B cell (primary cell): ENCODE measurements around the gene FBXL16. TPM values are rescaled to one million over a fixed set of nuclear protein-coding genes. Genes with fewer than 3 reads are reported as not detected.

Source experiments
- ATAC-seq: fragments of 200-7000 bp; cut with Tn5 transposase; one replicate; pipeline ENCODE4 v1.10.0; 2021; ENCODE audit warnings: low read depth, mild to moderate bottlenecking, moderate number of reproducible peaks, moderate library complexity
- CTCF ChIA-PET: fragments of 350-600 bp; sonication (Branson Sonifier 250); formaldehyde crosslinking; loops from one replicate; lab custom pipeline; 2021; ENCODE audit warnings: antibody characterized with exemption, inconsistent platforms; lab: Charles Lee
- POLR2A ChIA-PET: fragments of 350-600 bp; sonication (Branson Sonifier 250); formaldehyde crosslinking; loops from one replicate; lab custom pipeline; 2021; ENCODE audit warnings: antibody characterized with exemption; lab: Charles Lee
- DNase-seq: peaks from one replicate; pipeline ENCODE4 v3.0.0; 2013
- H2AFZ ChIP-seq: 2 replicates; pipeline ENCODE4 v1.6.1; 2012; ENCODE audit warnings: mild to moderate bottlenecking, low read depth, low read length; ENCODE audit not compliant: insufficient read depth, poor library complexity, severe bottlenecking
- H3K27ac ChIP-seq, 2 donors: 1 replicate in 1 of 2; 2 replicates in 1 of 2; pipeline ENCODE4 v1.5.1; 2012 to 2013; ENCODE audit warnings: low read length in 2 of 2, mild to moderate bottlenecking in 2 of 2, moderate library complexity in 1 of 2
- H3K27me3 ChIP-seq, 4 experiments: fragments of 200-600 bp in 1 of 4; sonication (generic) in 1 of 4; replicated peaks in 1 of 4; 1 replicate in 2 of 4; 2 replicates in 2 of 4; pipeline versions ENCODE4 v1.6.1 to v1.7.0; 2013 to 2016; ENCODE audit warnings: low read length in 3 of 4, mild to moderate bottlenecking in 2 of 4, mixed read lengths in 1 of 4, moderate library complexity in 1 of 4; ENCODE audit not compliant: insufficient read depth in 4 of 4, control insufficient read depth in 3 of 4; ENCODE audit errors: control extremely low read depth in 1 of 4
- H3K36me3 ChIP-seq, 2 experiments: replicated peaks in 1 of 2; 1 replicate in 1 of 2; 2 replicates in 1 of 2; pipeline versions ENCODE4 v1.6.1 to v1.7.1; 2013; ENCODE audit warnings: low read length in 1 of 2; ENCODE audit not compliant: insufficient read depth in 2 of 2, control insufficient read depth in 1 of 2; ENCODE audit errors: control extremely low read depth in 1 of 2, extremely low read depth in 1 of 2
- H3K4me1 ChIP-seq, 2 donors: fragments of 200-600 bp in 1 of 2; sonication (generic) in 1 of 2; 1 replicate in 1 of 2; 2 replicates in 1 of 2; pipeline versions ENCODE4 v1.5.1 to v1.6.1; 2013 to 2017; ENCODE audit warnings: low read length in 2 of 2; ENCODE audit not compliant: control insufficient read depth in 2 of 2, insufficient read depth in 2 of 2
- H3K4me2 ChIP-seq: replicated peaks from 2 replicates; pipeline ENCODE3; 2012; ENCODE audit warnings: mild to moderate bottlenecking, low read depth, low read length; ENCODE audit not compliant: poor library complexity, severe bottlenecking
- H3K4me3 ChIP-seq, 5 experiments: fragments of 200-600 bp in 1 of 5; sonication (generic) in 1 of 5; 1 replicate in 3 of 5; 2 replicates in 2 of 5; pipeline versions ENCODE4 v1.5.1 to v1.7.0; 2011 to 2016; ENCODE audit warnings: low read length in 4 of 5, mild to moderate bottlenecking in 4 of 5, low read depth in 2 of 5, control low read depth in 1 of 5, moderate library complexity in 1 of 5; ENCODE audit not compliant: insufficient read depth in 1 of 5; ENCODE audit errors: control extremely low read depth in 1 of 5, extremely low read depth in 1 of 5
- H3K79me2 ChIP-seq: fragments of 200-600 bp; sonication (generic); one replicate; pipeline ENCODE4 v1.6.0; 2016; ENCODE audit warnings: low read length; ENCODE audit not compliant: control insufficient read depth, insufficient read depth
- H3K9ac ChIP-seq: fragments of 200-600 bp; sonication (generic); 2 replicates; pipeline ENCODE4 v1.6.1; 2017; ENCODE audit warnings: mild to moderate bottlenecking, low read length, moderate library complexity
- H3K9me3 ChIP-seq, 3 donors: one replicate each; pipeline versions ENCODE4 v1.6.1 to v1.7.1; 2013; ENCODE audit warnings: low read length in 2 of 3; ENCODE audit not compliant: control insufficient read depth in 2 of 3, insufficient read depth in 1 of 3; ENCODE audit errors: control extremely low read depth in 1 of 3
- H4K20me1 ChIP-seq: 2 replicates; pipeline ENCODE4 v1.6.0; 2012; ENCODE audit warnings: mild to moderate bottlenecking, low read length; ENCODE audit not compliant: insufficient read depth, control insufficient read depth, poor library complexity, severe bottlenecking
- H3K27ac Mint-ChIP-seq: one replicate; pipeline ENCODE4 v1.8.0; 2021; ENCODE audit warnings: mixed read lengths
- H3K27me3 Mint-ChIP-seq: one replicate; pipeline ENCODE4 v1.8.0; 2021; ENCODE audit warnings: mixed read lengths
- H3K4me1 Mint-ChIP-seq: one replicate; pipeline ENCODE4 v1.8.0; 2021; ENCODE audit warnings: mixed read lengths
- H3K4me3 Mint-ChIP-seq: one replicate; pipeline ENCODE4 v1.8.0; 2021; ENCODE audit warnings: mixed read lengths
- H3K9me3 Mint-ChIP-seq: one replicate; pipeline ENCODE4 v1.8.0; 2022; ENCODE audit warnings: mixed read lengths; ENCODE audit not compliant: insufficient read depth
- EZH2 ChIP-seq: IDR thresholded peaks from 2 replicates; pipeline ENCODE4 v1.6.1; 2012; ENCODE audit warnings: borderline replicate concordance, low read depth, mild to moderate bottlenecking, moderate library complexity, low read length; ENCODE audit not compliant: insufficient read depth, poor library complexity, severe bottlenecking
- WGBS: methylation state at CpG from one replicate; pipeline ENCODE4 v1.1.5; 2013; ENCODE audit warnings: missing lambda C conversion rate; ENCODE audit not compliant: insufficient coverage; 5-methylcytosine and 5-hydroxymethylcytosine counted together
- intact Hi-C: fragments of 100-400 bp; cut with micrococcal nuclease; formaldehyde crosslinking; loops from one replicate; pipeline ENCODE4 v1.10.0; 2022
- polyA plus RNA-seq: library from polyadenylated mRNA; depleted of rRNA; stranded (reverse); fragments of >200 nt; gene quantifications from 2 replicates; pipeline ENCODE4 v1.2.3, GENCODE V29; 2012
- total RNA-seq, 2 donors: library from RNA; stranded (reverse); fragments of 120-200 nt in 1 of 2; gene quantifications; 1 replicate in 1 of 2; 2 replicates in 1 of 2; pipeline versions ENCODE4 v1.2.3 to v1.2.4, GENCODE V29; 2013 to 2022
- TF ChIP-seq, protein P1 (sequence below): fragments of 200-600 bp; IDR thresholded peaks from one replicate; pipeline ENCODE4 v1.8.0; 2022; ENCODE audit warnings: antibody characterized with exemption, mild to moderate bottlenecking

Gene FBXL16
- total and polyA plus RNA-seq, 2 donors (not counting 1 experiment from before 2014, with no cell fraction given): 2.2 to 5.8 TPM

GRCh38 chr16:725041-725376 lies 19.4 kb upstream of the FBXL16 start:
- Mint-ChIP-seq H3K9me3 (no peaks in the 10 kb centered on the region), H3K4me1 (peaks cover 22% of the 10 kb centered on the region), H3K27me3 (no peaks in the 10 kb centered on the region), H3K27ac (no peak overlapping the region), H3K4me3 (no peak overlapping the region)
- no peak for ATAC-seq
- Histone ChIP-seq H3K27ac (no peak overlapping the region), H3K36me3 (no peaks in the 10 kb centered on the region), H3K4me1 (peaks cover 21 to 44% of the 10 kb centered on the region in 2 donors), H3K9ac (no peak overlapping the region), H2AFZ (no peak overlapping the region), H3K27me3 (no peaks in the 10 kb centered on the region), H3K79me2 (no peaks in the 10 kb centered on the region), H3K4me3 (no peak overlapping the region), H3K9me3 (peaks cover 0 to 3% (median 0%) of the 10 kb centered on the region in 3 donors), H4K20me1 (peaks cover 23% of the 10 kb centered on the region), H3K4me2 (no peak overlapping the region)
- DNase-seq: no peak
- TF ChIP-seq EZH2: no peak
- TF ChIP-seq, protein P1, sequence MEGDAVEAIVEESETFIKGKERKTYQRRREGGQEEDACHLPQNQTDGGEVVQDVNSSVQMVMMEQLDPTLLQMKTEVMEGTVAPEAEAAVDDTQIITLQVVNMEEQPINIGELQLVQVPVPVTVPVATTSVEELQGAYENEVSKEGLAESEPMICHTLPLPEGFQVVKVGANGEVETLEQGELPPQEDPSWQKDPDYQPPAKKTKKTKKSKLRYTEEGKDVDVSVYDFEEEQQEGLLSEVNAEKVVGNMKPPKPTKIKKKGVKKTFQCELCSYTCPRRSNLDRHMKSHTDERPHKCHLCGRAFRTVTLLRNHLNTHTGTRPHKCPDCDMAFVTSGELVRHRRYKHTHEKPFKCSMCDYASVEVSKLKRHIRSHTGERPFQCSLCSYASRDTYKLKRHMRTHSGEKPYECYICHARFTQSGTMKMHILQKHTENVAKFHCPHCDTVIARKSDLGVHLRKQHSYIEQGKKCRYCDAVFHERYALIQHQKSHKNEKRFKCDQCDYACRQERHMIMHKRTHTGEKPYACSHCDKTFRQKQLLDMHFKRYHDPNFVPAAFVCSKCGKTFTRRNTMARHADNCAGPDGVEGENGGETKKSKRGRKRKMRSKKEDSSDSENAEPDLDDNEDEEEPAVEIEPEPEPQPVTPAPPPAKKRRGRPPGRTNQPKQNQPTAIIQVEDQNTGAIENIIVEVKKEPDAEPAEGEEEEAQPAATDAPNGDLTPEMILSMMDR: no peak
- CTCF ChIA-PET: interaction anchor here (0.9 to 1.5 kb wide), 4 partner anchors 9 to 16 kb away, joined by 3 to 8 read pairs (median 4); partner anchors contain the start of genes CIAO3 and METRN
- 64% methylated on average over 7 of the region's 7 CpGs for WGBS
- POLR2A ChIA-PET: interaction anchor here (0.6 to 2.2 kb wide), 3 partner anchors 10 to 13 kb away, joined by 3 to 11 read pairs (median 3); partner anchors contain the start of gene METRN
- intact Hi-C loops: loop anchor here (5.0 kb wide), 1 partner anchor 887 kb away; the partner anchor contains the start of genes CRAMP1 and IFT140
